T-helper 2 cell treated with Interferon-gamma antibody and Interleukin-4, amounts not matched to agents 5 μg/mL and 100 μg/mL, for 36 hours (primary cell): ENCODE data around the gene PCDHGA4.
"Not testable (repeated sequence)": the region's sequence is repeated elsewhere in the genome, so short reads cannot be mapped to it uniquely, and the experiment has no call there.

ENCODE experiments used
- DNase-seq: peaks from one replicate; pipeline ENCODE4 v3.0.0; 2021; ENCODE audit warnings: low spot score
- H3K27ac Mint-ChIP-seq: one replicate; pipeline ENCODE4 v1.8.0; 2021; ENCODE audit warnings: mild to moderate bottlenecking, mixed read lengths
- H3K27me3 Mint-ChIP-seq: one replicate; pipeline ENCODE4 v1.8.0; 2021; ENCODE audit warnings: low read depth, mixed read lengths
- H3K36me3 Mint-ChIP-seq: one replicate; pipeline ENCODE4 v1.8.0; 2021; ENCODE audit warnings: low read depth, mixed read lengths
- H3K4me1 Mint-ChIP-seq: one replicate; pipeline ENCODE4 v1.8.0; 2021; ENCODE audit warnings: low read depth, mixed read lengths
- H3K4me3 Mint-ChIP-seq: one replicate; pipeline ENCODE4 v1.8.0; 2022; ENCODE audit warnings: mild to moderate bottlenecking, moderate library complexity, mixed read lengths
- H3K9me3 Mint-ChIP-seq: one replicate; pipeline ENCODE4 v1.8.0; 2021; ENCODE audit warnings: mixed read lengths

Gene PCDHGA4

DNA sequence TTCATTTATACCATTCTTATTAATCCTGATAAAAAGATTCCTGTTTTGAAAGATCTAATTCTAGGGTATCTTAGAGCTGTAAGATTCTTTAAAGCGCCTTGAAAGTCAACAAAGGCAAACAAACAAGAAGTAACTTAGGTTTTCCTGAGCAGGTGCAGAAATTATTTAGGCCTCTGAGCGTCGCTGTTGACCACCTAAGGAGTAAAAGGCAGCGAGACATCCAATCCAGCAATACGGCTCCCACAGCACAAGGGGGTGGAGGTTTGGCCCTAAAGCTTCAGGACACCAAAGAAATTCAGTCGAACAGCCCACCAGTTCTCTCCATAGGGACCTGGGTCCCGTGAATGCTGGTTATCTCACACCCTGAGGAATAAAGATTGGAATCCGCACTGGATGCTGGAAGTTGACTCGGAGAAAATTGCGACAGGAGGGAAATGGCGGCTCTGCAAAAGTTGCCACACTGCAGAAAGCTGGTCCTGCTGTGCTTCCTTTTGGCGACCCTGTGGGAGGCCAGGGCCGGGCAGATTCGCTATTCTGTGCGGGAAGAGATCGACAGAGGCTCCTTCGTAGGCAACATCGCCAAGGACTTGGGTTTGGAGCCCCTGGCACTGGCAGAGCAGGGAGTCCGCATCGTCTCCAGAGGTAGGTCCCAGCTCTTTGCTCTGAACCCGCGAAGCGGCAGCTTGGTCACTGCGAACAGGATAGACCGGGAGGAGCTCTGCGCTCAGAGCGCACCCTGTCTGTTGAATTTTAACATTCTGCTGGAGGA lies 16.1 kb upstream of the PCDHGA4 start, which contains the start of gene PCDHGA2:
Gene PCDHGA2 (plus strand): TSS at position 223 of the 769 bp plus-strand sequence.
- peaks cover 3% of the 10 kb centered on the region for H3K36me3 Mint-ChIP-seq
- no peak for DNase-seq
- H3K27ac Mint-ChIP-seq, result no peak within 1 kb of the TSS
- peaks cover 49% of the 10 kb centered on the region for H3K27me3 Mint-ChIP-seq
- peaks cover 26% of the 10 kb centered on the region for H3K9me3 Mint-ChIP-seq
- H3K4me1 Mint-ChIP-seq, result no peaks in the 10 kb centered on the region
- peak within 1 kb of the TSS; percentile 80 for H3K4me3 Mint-ChIP-seq

DNA sequence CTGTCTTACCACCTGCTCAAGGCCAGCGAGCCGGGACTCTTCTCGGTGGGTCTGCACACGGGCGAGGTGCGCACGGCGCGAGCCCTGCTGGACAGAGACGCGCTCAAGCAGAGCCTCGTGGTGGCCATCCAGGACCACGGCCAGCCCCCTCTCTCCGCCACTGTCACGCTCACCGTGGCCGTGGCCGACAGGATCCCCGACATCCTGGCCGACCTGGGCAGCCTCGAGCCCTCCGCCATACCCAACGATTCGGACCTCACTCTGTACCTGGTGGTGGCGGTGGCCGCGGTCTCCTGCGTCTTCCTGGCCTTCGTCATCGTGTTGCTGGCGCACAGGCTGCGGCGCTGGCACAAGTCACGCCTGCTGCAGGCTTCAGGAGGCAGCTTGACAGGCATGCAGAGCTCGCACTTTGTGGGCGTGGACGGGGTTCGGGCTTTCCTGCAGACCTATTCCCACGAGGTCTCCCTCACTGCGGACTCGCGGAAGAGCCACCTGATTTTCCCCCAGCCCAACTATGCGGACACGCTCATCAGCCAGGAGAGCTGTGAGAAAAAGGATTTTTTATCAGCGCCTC lies 14.0 kb upstream of the PCDHGA4 start:
- Mint-ChIP-seq H3K9me3 (peaks cover 30% of the 10 kb centered on the region), H3K27me3 (peaks cover 38% of the 10 kb centered on the region)
- not testable (repeated sequence) for H3K27ac Mint-ChIP-seq, H3K36me3 Mint-ChIP-seq, H3K4me3 Mint-ChIP-seq, H3K4me1 Mint-ChIP-seq, DNase-seq

DNA sequence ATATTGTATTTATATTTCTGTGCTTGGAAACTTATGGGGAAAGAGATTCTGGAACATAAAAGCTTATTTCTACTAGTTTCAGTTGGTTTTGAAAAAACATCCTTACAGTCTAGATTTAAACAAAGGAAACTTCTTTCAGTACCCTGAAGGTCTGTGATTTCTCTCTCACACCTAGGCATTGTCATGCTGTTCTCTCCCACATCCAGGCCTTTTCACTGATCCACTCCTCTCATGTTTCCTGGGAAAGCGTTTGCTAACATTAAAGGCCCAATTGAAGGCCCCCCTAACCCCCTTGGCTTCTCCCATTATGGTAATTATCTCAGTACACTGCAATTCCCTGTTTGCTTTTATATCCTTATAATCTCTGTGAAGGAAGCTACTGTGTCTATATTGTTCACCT lies 12.0 kb upstream of the PCDHGA4 start:
- H3K9me3 Mint-ChIP-seq, result peaks cover 34% of the 10 kb centered on the region
- H3K4me3 Mint-ChIP-seq, result no peak overlapping the region
- H3K4me1 Mint-ChIP-seq, result no peaks in the 10 kb centered on the region
- DNase-seq, result no peak
- peaks cover 3% of the 10 kb centered on the region for H3K36me3 Mint-ChIP-seq
- no peak overlapping the region for H3K27ac Mint-ChIP-seq
- peaks cover 27% of the 10 kb centered on the region for H3K27me3 Mint-ChIP-seq

DNA sequence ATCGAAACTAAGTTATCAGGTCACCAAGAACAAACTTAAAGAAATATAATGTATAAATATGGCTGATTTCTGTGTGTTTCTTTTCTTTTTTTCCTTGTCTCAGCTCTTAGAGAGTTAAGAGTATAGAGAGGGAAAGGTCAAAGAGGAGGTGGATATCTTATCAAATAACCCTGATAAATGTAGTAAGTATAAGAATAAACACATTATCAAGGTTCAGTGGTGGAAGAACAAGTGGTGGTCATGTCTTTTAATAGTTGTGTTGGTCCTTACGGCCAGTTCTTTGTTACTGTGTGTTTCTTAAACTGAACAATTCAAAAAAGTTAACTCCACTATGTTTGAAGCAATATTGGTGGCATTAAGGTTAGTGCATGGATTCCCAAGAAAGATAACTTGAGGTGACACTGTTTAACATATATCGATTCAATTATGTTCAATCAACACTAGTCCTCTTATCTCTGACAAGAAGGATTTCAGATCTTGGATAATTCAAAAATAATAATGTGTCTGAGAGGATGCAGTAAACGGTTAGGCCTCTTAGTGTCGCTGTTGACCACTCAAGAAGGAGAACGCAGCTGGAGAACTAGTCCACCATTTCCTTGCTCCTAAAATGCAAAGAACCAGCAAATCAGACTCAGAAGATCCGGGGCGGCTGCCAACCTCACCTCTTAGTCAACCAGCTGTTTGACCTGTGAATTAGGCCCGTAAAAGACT lies 11.4 kb upstream of the PCDHGA4 start, which contains the start of gene PCDHGA3:
Gene PCDHGA3 (plus strand): TSS at position 588 of the 711 bp plus-strand sequence. CDS start 205 bp downstream, outside the sequence.
- peaks cover 21% of the 10 kb centered on the region for H3K27me3 Mint-ChIP-seq
- H3K4me1 Mint-ChIP-seq, result no peaks in the 10 kb centered on the region
- H3K27ac Mint-ChIP-seq, result no peak within 1 kb of the TSS
- H3K4me3 Mint-ChIP-seq, result peak within 1 kb of the TSS; percentile 75
- DNase-seq, result no peak
- peaks cover 3% of the 10 kb centered on the region for H3K36me3 Mint-ChIP-seq
- peaks cover 34% of the 10 kb centered on the region for H3K9me3 Mint-ChIP-seq

DNA sequence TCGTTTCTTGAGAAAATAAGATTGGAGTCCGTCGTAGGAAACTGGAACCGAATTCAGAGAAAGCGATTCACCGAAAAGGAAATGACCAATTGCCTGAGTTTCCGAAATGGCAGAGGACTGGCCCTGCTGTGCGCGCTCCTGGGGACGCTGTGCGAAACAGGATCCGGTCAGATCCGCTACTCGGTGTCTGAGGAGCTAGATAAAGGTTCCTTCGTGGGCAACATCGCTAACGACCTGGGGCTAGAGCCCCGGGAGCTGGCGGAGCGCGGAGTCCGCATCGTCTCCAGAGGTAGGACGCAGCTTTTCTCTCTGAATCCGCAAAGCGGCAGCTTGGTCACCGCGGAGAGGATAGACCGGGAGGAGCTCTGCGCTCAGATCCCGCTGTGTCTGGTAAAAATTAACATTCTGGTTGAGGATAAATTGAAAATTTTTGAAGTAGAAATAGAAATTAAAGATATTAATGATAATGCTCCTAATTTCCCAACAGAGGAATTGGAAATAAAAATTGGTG lies 10.8 kb upstream of the PCDHGA4 start:
- DNase-seq, result no peak
- H3K9me3 Mint-ChIP-seq, result peaks cover 34% of the 10 kb centered on the region
- H3K27me3 Mint-ChIP-seq, result peaks cover 15% of the 10 kb centered on the region
- peaks cover 3% of the 10 kb centered on the region for H3K36me3 Mint-ChIP-seq
- H3K4me1 Mint-ChIP-seq, result no peaks in the 10 kb centered on the region
- peak overlapping the region; percentile 75 for H3K4me3 Mint-ChIP-seq
- no peak overlapping the region for H3K27ac Mint-ChIP-seq

DNA sequence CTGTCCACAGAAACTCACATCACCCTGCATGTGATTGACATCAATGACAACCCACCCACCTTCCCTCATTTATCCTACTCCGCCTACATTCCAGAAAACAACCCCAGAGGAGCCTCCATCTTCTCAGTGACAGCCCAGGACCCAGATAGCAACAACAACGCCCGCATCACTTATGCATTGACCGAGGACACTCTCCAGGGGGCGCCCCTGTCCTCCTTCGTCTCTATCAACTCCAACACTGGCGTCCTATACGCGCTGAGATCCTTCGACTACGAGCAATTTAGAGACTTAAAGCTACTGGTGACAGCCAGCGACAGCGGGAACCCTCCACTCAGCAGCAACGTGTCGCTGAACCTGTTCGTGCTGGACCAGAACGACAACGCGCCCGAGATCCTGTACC lies 9.5 kb upstream of the PCDHGA4 start:
- Mint-ChIP-seq H3K36me3 (peaks cover 1% of the 10 kb centered on the region), H3K9me3 (peaks cover 35% of the 10 kb centered on the region), H3K27ac (no peak overlapping the region), H3K4me1 (peaks cover 2% of the 10 kb centered on the region), H3K4me3 (no peak overlapping the region), H3K27me3 (peaks cover 13% of the 10 kb centered on the region)
- DNase-seq, result no peak

DNA sequence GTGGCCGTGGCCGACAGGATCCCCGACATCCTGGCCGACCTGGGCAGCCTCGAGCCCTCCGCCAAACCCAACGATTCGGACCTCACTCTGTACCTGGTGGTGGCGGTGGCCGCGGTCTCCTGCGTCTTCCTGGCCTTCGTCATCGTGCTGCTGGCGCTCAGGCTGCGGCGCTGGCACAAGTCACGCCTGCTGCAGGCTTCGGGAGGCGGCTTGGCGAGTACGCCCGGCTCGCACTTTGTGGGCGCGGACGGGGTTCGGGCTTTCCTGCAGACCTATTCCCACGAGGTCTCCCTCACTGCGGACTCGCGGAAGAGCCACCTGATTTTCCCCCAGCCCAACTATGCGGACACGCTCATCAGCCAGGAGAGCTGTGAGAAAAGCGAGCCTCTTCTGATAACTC lies 8.8 kb upstream of the PCDHGA4 start:
- H3K27me3 Mint-ChIP-seq, result peaks cover 12% of the 10 kb centered on the region
- not testable (repeated sequence) for H3K4me3 Mint-ChIP-seq, H3K4me1 Mint-ChIP-seq, DNase-seq, H3K27ac Mint-ChIP-seq, H3K36me3 Mint-ChIP-seq
- H3K9me3 Mint-ChIP-seq, result peaks cover 36% of the 10 kb centered on the region

DNA sequence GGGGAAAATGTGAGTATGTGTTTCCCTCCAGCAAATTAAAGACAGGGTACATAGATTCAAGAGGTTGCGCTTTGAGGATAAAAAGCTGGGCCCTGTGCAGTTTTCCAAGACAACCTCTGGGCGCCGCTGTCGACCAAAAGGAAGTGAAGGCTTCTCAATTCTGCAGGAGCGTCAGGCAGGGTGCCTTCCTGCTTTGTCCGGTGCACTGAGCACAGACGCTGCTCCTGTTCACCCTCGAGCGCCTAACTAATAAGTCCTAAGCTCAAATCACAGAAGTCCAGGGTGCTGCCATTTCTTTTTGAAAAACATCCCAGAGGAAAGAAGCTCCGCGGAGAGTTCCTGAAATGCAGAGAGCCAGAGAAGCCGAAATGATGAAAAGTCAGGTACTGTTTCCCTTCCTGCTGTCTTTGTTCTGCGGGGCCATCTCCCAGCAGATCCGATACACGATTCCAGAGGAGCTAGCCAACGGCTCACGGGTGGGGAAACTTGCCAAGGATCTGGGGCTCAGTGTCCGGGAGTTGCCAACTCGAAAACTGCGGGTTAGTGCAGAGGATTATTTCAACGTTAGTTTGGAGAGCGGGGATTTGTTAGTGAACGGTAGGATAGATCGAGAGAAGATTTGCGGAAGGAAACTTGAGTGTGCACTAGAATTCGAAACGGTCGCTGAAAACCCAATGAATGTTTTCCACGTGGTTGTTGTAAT lies 4.8 kb upstream of the PCDHGA4 start, which contains the start of gene PCDHGB1:
Gene PCDHGB1 (plus strand): TSS at position 183 of the 703 bp plus-strand sequence. CDS start 162 bp downstream, at position 345.
- H3K27me3 Mint-ChIP-seq, result peaks cover 14% of the 10 kb centered on the region
- no peak within 1 kb of the TSS for H3K27ac Mint-ChIP-seq
- peaks cover 29% of the 10 kb centered on the region for H3K9me3 Mint-ChIP-seq
- peaks cover 2% of the 10 kb centered on the region for H3K4me1 Mint-ChIP-seq
- DNase-seq, result peak; percentile 27
- H3K4me3 Mint-ChIP-seq, result peak within 1 kb of the TSS; percentile 81
- peaks cover 1% of the 10 kb centered on the region for H3K36me3 Mint-ChIP-seq

DNA sequence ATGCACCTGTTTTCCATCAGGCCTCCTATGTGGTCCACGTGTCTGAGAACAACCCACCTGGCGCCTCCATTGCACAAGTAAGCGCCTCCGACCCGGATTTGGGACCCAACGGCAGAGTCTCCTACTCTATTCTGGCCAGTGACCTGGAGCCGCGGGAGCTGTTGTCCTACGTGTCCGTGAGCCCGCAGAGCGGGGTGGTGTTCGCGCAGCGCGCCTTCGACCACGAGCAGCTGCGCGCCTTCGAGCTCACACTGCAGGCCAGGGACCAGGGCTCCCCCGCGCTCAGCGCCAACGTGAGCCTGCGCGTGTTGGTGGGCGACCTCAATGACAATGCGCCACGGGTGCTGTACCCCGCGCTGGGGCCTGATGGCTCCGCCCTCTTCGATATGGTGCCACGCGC lies 3.2 kb upstream of the PCDHGA4 start:
- Mint-ChIP-seq H3K27me3 (peaks cover 13% of the 10 kb centered on the region), H3K36me3 (peaks cover 1% of the 10 kb centered on the region), H3K27ac (no peak overlapping the region), H3K4me1 (peaks cover 2% of the 10 kb centered on the region), H3K9me3 (peaks cover 25% of the 10 kb centered on the region), H3K4me3 (no peak overlapping the region)
- DNase-seq, result no peak

DNA sequence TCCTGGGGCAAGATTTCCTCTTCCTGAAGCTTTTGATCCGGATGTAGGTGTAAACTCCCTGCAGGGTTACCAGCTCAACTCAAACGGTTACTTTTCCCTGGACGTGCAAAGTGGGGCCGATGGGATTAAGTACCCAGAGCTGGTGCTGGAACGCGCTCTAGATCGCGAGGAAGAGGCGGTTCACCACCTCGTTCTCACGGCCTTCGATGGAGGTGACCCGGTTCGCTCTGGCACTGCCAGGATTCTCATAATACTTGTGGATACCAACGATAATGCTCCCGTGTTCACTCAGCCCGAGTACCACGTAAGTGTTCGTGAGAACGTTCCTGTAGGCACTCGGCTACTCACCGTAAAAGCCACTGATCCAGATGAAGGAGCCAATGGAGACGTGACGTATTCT lies 820 bp downstream of the PCDHGA4 start:
- DNase-seq, result no peak
- H3K9me3 Mint-ChIP-seq, result peaks cover 22% of the 10 kb centered on the region
- H3K27ac Mint-ChIP-seq, result no peak overlapping the region
- peaks cover 2% of the 10 kb centered on the region for H3K4me1 Mint-ChIP-seq
- H3K36me3 Mint-ChIP-seq, result no peaks in the 10 kb centered on the region
- H3K27me3 Mint-ChIP-seq, result peaks cover 15% of the 10 kb centered on the region
- H3K4me3 Mint-ChIP-seq, result peak overlapping the region; percentile 61

DNA sequence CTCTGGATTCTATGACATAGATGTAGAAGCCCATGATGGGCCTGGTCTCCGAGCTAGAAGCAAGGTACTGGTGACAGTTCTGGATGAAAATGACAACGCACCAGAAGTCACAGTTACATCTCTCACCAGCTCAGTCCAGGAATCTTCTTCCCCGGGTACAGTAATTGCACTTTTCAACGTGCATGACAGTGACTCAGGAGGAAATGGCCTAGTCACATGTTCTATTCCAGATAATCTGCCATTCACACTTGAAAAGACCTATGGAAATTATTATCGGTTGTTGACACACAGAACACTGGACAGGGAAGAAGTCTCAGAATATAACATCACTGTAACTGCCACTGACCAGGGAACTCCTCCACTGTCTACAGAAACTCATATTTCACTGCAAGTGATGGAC lies 1.3 kb downstream of the PCDHGA4 start:
- no peak for DNase-seq
- Mint-ChIP-seq H3K36me3 (peaks cover under 1% of the 10 kb centered on the region), H3K4me1 (peaks cover 2% of the 10 kb centered on the region), H3K27me3 (peaks cover 20% of the 10 kb centered on the region), H3K4me3 (no peak overlapping the region), H3K9me3 (peaks cover 27% of the 10 kb centered on the region), H3K27ac (no peak overlapping the region)

DNA sequence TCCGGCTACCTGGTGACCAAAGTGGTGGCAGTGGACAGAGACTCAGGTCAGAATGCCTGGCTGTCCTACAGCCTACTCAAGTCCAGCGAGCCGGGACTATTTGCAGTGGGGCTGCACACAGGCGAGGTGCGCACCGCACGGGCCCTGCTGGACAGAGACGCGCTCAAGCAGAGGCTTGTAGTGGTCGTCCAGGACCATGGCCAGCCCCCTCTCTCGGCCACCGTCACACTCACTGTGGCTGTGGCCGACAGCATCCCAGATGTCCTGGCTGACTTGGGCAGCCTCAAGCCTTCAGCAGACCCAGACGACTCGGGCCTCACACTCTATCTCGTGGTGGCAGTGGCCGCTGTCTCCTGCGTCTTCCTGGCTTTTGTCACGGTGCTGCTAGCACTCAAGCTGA lies 2.1 kb downstream of the PCDHGA4 start:
- H3K4me3 Mint-ChIP-seq, result no peak overlapping the region
- H3K36me3 Mint-ChIP-seq, result peaks cover 3% of the 10 kb centered on the region
- H3K9me3 Mint-ChIP-seq, result peaks cover 30% of the 10 kb centered on the region
- peaks cover 2% of the 10 kb centered on the region for H3K4me1 Mint-ChIP-seq
- no peak overlapping the region for H3K27ac Mint-ChIP-seq
- no peak for DNase-seq
- peaks cover 23% of the 10 kb centered on the region for H3K27me3 Mint-ChIP-seq

DNA sequence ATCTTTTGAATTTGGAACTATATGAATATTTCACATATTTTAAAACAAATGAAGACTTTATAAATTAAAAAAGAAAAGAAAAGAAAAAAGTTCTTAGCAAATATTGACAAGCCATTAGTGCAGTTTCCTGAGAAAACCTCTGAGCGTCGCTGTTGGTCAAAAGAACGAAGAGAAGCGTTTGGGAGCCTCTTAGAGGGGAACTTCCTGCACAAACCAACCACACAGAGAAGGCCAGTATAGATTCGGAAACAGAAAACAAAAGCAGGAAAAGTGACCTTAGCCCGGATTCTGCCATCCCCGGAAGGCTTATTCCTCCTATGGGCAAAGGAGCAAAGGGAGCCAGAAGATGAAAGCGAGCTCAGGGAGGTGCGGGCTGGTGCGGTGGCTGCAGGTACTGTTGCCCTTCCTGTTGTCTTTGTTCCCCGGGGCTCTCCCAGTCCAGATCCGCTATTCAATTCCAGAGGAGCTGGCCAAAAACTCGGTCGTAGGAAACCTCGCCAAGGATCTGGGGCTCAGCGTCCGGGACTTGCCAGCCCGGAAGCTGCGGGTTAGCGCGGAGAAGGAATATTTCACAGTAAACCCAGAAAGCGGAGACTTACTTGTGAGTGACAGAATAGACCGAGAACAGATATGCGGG lies 5.1 kb downstream of the PCDHGA4 start, which contains the start of gene PCDHGB2:
Gene PCDHGB2 (plus strand): TSS at position 205 of the 637 bp plus-strand sequence. CDS start 142 bp downstream, at position 347.
- DNase-seq, result no peak
- Mint-ChIP-seq H3K4me3 (peak within 1 kb of the TSS; percentile 89), H3K36me3 (peaks cover 7% of the 10 kb centered on the region), H3K27ac (peak within 1 kb of the TSS; percentile 68), H3K4me1 (peaks cover 2% of the 10 kb centered on the region), H3K27me3 (peaks cover 40% of the 10 kb centered on the region), H3K9me3 (peaks cover 36% of the 10 kb centered on the region)
